GM15510 (cell line): ENCODE data around the gene HINT3.

Experiments
- POLR2A ChIP-seq: IDR thresholded peaks from 3 replicates; pipeline ENCODE4 v1.6.1; 2011; ENCODE audit warnings: borderline replicate concordance; ENCODE audit not compliant: insufficient read length; ENCODE audit errors: extremely low read depth

HINT3 gene

DNA sequence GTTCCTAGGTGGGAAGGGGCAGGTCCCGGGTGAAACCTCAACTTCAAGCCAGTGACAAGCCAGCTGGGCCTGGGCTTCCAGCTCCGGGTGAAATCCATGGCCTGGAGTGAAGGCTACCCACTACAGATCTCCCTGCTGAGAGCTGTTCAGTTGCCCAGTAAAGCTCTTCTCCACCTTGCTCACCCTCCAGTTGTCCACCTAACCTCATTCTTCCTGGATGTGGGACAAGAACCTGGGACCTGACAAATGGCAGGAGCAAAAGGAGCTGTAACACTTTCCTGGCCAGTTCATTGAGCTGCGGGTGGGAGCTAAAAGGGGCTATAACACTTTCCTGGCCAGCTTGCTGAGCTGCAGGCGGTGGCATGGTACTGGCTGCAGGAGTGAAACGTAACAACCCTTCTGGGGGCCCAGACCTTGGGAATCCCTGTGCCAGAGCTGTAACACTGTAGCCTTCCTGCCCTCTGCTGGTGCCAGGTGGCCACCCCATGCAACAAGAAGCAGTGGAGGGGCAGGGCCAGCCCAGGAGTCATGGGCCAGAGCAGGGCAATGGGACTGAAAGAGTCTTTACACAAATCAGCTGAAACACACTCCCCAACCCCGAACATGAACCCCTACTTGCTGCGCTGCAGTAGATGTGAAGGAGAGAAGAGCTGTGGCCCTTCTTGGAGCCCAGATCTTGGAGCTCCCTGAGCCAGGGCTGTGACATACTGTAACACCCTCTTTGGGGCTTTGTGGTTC lies 3.6 kb upstream of the HINT3 start:
- TF ChIP-seq POLR2A: no peak

DNA sequence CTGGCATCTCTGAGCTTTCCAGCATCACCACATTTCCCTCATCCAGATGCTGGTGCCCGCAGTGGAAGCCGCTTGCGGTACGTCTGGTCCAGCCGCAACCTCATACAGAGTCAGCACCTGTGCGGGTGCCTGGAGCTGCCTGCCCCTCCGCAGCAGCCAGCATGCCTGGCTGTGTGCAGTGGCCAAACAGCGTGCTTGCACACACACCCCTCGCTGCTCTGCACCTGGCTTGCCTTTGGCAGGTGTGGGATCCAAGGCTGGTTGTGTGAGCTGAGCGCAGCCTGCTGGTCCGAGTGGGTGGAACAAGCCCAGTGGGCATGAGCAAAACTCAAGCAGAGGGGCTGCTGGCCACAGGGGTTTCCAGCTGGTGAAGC lies 3.1 kb upstream of the HINT3 start:
- no peak for TF ChIP-seq POLR2A

DNA sequence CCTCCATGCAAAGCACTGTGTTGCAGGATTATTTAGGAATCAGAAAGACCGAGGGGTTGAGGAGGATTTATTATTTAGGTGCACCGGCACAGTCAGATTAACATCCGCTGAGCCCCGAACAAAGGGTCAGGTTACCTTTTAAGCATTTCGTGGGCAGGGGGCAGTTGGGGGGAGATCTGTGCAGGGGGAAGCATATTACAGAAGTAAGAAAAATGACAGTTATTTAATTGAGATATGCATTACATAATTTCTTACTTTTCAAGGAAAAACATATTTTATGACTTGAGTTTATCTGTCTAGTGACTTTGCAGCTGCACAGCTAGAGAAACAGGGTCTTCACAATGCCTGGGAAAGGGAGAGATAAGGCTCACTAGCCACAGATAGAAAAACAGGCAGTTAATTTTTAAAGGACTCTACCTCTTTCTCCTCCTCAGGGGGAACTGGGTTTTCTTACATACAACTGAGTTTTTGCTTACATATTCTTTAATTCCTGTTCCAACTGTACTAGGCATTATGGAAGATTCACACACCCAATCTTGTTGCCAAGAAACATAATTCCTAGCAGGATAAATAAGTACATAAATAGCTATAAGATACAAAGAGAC lies 1.7 kb upstream of the HINT3 start:
- no peak for TF ChIP-seq POLR2A

DNA sequence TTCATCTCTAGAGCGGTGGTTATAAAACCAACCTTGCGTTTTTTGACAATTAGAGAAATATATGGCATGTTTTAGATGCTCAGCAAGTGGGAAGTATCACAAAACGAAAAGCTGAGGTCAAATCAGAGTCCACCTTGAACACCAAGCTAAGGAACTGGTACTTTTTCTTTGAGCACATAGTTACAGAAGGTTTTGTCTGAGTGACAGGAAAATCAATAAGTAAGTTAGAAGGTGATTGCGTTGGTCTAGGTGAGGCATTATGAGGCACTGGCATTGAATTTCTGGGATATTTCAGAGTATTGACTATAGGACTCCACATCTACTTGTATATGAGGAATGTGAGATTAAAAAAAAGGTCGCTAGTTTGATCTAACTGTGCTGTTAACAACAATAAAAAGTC lies 597 bp upstream of the HINT3 start:
- no peak for TF ChIP-seq POLR2A

DNA sequence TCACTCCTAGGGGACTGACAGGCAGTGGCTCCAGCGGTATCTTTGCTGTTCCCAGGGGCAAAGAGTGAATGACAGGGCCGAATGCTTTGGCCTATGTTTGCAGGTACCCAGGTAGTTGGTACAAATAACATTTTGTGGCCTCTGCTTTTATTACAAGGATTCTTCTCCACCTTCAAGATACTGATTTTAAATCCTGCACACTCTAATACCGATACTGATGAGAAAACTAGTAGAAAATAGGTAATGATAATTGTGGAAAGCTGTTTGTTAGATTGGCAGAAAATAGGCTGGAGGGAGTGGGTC lies 772 bp downstream of the HINT3 start:
- no peak for TF ChIP-seq POLR2A

DNA sequence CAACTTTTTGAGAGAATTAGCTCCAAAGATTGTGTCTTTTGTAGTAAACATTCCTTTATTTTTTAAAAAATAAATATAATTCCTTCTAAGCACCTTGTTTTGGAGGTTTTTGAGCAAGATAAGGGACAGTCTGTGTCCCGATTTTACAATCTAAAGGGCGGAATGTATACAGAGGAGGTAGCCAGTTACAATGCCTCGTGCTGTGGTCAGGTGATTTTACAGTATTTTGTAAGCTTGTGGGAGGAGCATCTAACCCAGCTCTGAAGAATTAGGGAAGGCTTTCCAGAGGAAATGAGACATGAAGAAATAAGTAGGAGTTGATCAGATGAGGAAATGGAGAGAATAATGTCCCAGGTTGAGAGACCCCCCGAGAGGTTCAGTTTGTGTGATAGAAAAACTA lies 1.3 kb downstream of the HINT3 start:
- no peak for TF ChIP-seq POLR2A

DNA sequence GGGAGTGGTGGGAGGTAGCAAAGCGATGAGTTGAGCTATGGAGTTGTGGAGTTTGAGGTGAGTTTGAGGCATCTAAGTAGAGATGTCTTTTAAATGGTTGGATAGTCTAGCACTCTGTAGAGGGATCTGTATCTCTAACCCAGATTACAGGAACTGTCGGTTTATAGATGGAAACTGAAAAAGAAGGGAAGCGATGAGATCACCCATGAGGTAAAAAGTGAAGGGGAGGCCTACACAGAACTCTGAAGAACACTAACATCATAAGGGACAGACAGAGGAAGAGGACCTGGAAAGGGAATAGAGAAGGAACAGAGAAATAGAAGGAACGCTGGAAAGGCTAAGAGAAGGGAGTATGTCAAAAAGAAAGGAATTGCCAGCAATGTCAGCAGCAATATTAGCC lies 2.5 kb downstream of the HINT3 start:
- TF ChIP-seq POLR2A: no peak

DNA sequence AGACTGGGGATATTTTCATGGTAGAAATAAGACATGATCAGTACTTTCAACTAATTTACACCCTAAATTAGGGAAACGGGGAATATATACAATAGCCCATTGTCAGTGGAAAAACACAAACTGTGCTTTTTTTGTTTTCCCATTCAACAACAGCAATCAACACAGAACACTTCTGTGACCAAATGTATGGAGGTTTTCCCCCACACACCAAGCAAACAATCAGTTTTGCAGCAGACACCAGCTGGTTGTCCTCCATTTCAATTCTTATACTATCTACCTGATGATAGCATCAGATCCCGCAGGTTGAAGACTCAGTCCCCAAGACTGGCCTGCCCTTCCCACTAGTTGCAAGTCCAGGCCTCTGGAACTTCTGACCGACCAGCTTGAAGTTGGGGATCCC lies 4.5 kb downstream of the HINT3 start:
- no peak for TF ChIP-seq POLR2A

DNA sequence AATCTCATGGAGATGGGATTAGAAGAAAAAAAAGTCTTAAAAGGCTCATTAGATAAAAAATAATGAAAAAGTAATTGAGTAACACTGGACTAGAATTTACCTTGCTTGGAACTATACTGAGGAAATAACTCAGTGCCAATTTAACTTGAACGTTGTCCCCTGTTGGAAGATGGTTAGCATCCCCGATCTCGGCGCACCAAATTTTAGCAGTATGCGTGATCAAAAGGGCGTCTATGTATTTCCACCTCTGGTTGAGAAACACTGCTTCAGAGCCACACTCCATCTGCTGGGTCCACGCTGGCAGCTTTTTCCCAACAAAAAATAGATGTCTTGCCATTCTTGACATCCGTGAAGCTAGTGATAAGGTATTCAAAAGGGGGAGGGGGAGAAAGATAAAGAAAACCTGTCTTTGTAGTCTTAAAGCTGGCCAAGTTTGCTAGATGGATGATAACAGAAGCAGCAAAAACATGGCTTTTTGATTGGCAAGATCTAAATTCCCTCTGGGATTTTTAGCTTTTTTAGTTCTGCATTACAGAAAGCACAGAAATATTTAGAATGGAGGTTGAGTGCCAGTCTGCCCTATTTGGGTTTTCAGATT lies 6.4 kb downstream of the HINT3 start:
- no peak for TF ChIP-seq POLR2A

DNA sequence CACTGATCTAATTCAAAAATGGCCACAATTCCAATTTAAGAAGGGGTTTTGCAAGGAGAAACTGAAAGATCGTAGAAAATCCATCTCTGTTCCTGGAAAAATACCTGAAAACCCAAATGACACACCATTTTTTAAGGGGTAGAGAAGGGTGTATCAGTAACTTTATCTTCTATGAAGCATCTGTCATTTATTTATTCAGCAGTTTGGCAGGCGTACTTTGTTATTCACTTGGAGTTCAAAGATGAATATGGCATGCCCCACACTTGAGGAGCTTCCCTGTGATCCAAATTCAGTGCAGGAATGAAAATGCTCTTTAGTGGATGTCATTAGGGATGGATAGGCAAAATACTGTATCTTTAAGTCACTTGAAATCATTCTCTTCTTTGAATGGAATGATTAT lies 7.2 kb downstream of the HINT3 start:
- no peak for TF ChIP-seq POLR2A

DNA sequence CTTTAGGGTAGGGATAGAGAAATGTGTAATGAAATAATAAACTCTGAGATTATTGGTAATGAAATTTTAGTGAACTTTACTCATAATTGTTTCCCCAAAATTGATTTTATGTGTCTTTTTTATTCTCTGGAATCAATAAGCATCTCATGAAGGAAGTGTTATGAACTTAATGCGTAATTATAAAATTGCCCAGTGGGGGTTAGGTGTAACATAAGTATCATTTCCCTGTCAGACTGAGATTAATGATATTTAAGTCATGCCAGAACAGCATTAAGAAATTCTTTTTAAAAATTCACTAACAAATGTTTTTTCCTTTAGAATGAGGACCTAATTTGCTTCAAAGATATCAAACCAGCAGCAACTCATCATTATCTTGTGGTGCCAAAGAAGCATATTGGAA lies 10.0 kb downstream of the HINT3 start:
- no peak for TF ChIP-seq POLR2A

DNA sequence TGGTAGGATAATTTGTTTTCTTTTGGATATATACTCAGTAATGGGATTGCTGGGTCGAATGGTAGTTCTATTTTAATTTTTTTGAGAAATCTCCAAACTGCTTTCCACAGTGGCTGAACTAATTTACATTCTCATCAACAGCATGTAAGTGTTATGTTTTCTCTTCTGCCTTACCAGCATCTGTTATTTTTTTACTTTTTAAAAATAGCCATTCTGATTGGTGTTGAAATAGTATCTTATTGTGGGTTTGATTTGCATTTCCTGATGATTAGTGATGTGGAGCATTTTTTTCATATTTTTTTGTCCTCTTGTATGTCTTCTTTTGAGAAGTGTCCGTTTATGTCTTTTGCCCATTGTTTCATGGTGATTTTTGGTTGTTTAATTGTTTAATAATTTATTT lies 11.9 kb downstream of the HINT3 start:
- no peak for TF ChIP-seq POLR2A

DNA sequence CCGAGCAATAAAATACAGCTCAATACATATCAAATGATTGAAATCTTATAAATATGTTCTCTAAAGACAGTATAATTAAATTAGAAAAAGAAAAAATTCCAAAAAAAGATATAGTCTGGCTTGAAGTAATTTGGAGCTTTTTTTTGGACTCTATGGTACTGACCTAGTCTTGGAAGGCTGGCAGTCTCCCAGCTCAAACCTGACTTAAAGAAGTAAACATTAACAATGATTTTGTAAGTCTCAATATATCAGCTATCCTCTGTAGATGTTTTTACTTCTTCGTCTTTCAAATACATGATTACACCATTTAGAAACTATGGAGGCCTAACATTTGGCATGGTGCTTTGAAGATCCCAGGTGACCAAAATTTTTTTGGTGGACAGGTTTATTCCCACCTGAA lies 14.2 kb downstream of the HINT3 start:
- no peak for TF ChIP-seq POLR2A

DNA sequence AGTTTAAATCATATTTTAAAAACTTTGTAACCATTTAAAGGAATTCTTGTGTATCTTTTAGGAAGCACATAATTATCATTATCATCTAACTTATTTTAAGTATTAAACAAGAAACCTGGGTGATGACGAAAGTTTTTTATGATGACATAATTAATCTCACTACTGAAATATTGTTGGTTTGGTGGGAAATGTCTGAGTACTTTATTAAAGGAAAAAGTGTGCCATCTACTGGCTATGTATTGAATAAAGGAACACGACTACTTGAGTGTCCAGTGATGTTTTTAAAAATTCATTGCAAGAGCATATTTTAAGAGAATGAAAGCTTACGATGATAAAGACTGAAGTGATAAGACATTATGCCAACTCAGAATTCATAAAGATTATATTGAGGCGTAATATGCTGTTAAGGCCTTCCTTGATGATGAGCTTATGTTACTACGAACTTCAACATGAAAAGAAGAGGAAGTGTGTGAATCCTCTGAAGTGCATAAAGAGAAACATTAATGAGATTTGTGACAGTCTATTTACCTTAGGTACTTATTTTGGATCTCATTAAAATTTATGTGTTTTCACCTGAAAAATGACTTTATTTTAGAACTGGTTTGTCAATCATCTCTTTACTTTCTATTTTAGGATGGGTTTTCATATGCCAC lies 17.8 kb downstream of the HINT3 start:
- no peak for TF ChIP-seq POLR2A

DNA sequence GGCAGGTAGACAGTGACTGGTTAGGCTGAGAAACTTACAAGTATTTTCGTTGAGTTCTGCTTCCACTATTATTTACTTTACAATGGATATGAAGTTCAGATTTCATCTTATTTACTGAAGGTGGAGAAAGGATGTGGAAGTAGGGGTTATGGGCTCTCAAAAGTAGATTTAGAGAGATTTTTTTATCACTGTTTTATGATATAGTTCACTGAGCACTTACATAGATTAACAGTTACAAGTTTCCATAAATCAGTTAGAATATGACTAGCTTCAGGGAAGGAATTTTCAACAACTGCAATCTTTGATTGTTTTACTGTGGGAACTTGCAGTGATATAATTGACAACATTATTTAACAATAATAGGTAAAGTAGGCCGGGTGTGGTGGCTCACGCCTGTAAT lies 22.5 kb downstream of the HINT3 start:
- TF ChIP-seq POLR2A: no peak
